Measurements from ENCODE around the gene BLTP3A.

Gene BLTP3A

DNA sequence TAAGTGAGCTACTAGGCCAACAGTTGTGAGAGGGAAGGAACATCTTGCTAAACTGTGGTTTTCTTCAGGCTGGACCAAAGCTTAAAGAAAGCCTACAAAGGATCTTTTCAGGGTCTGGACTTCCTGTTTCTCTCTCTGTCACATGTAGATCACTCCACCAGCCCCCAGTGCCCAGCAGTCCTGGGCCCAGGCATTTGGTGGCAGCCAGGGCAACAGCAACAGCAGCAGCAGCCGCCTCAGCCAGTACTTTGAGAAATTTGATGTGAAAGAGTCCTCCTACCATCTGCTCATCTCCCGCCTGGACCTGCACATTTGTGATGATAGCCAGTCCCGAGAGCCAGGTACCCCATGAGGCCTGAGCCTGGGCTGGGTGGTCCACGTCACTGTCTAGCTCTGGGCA lies 44.1 kb downstream of the BLTP3A start:
- no peak for DNase-seq

DNA sequence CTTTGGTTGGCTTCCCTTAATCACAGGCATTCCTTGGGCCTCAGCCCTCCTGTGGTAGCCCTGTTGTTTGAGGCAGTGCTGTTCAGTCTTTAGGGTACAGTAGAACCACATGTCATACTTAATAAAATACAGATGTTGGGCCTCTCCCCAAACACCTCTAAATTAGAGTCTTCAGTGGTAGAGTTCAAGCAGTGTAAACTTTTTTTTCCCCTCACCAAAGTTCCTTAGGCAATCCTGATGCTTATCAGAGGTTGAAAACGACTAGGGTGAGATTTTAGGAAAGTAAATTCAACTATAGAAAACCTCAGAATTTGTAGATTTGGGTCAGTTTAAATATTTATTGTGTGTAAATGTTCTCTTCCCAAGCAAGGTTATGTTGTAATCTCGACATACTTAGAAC lies 44.6 kb downstream of the BLTP3A start:
- no peak for DNase-seq

DNA sequence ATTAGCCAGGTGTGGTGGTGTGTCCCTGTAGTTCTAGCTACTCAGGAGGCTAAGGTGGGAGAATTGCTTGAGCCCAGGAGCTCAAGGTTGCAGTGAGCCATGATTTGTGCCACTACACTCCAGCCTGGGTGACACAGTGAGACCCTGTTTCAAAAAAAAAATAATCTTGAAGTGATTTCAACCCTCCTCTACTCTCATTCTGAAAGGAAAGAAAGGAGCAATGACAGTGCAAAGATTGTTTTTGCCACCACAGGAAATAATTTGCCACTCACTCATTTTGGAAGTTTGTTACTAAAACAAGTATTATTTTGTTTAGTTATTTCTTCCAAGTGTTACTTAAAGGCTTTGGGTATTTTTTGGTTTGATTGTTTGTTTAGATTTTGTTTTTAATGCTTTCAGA lies 45.6 kb downstream of the BLTP3A start:
- no peak for DNase-seq

DNA sequence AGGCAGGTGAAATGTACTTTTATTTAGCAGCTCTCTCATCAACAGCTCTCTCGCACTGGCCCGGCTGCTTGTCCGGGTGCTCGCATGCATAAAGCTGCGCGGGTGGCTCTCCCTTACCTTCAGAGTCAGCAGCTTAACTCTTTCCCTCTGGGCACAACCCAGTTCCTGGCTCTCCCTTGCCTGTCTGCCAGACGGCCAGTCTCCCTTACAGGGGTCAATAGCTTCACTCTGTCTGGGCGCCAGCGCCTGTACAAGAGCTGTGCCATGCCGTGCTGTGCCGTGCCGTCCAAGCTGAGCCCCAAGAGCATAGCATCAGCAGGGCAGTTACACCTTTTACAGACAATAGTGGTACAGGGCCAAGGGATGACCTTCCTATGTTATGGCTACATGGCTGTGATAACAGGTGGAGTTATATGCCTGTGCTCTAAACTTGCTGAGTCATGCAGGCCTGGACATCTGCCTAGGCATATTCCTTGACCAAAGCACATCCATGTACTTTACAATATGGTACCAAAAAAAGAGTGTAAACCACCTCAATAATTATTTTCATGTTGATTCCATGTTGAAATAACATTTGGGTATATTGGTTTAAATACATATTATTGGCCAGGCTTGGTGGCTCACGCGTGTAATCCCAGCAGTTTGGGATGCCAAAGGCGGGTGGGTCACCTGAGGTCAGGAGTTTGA lies 47.9 kb downstream of the BLTP3A start:
- DNase-seq, result peak; percentile 20 to 30

Data from SHP77 (cell line).